HUES6 (cell line): ENCODE measurements around the gene VWA8.

Experiments used
- H3K27ac ChIP-seq: 2 replicates; pipeline ENCODE4 v1.7.0; 2013; ENCODE audit warnings: low read depth, mild to moderate bottlenecking, low read length, inconsistent platforms
- H3K27me3 ChIP-seq: 2 replicates; pipeline ENCODE4 v1.6.1; 2013; ENCODE audit warnings: low read length; ENCODE audit not compliant: control insufficient read depth, insufficient read depth
- H3K36me3 ChIP-seq: 2 replicates; pipeline ENCODE4 v1.6.1; 2013; ENCODE audit warnings: low read length; ENCODE audit not compliant: control insufficient read depth, insufficient read depth
- H3K4me1 ChIP-seq: 2 replicates; pipeline ENCODE4 v1.6.1; 2013; ENCODE audit warnings: low read length; ENCODE audit not compliant: control insufficient read depth, insufficient read depth
- H3K4me3 ChIP-seq: 2 replicates; pipeline ENCODE4 v1.5.1; 2013; ENCODE audit warnings: low read depth, low read length
- H3K9ac ChIP-seq: one replicate; pipeline ENCODE4 v1.6.1; 2013; ENCODE audit warnings: mild to moderate bottlenecking, low read length
- H3K9me3 ChIP-seq: 2 replicates; pipeline ENCODE4 v1.6.1; 2013; ENCODE audit warnings: low read depth, low read length; ENCODE audit not compliant: control insufficient read depth, insufficient read depth

Gene VWA8

DNA sequence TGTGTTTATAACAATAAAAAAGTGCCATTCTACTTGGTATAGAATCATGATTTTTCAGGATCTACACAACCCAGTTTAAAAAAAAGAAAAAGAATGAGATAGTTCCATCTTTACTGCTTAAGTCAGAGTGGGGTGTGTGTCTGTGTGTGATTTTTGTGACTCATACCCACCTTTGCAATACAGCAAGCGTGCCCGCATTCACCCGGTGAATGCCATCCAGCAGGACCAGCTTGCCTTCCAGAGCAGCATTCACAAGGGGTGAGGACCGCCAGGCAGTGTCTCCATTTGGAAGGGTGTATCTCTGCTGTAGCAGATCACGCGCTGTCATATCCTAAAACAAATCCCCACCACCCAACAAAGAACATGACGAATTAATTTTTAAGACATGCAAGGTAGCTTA lies 127.7 kb downstream of the VWA8 start:
- H3K4me1 ChIP-seq = no peaks in the 10 kb centered on the region
- no peaks in the 10 kb centered on the region for H3K9me3 ChIP-seq
- no peak overlapping the region for H3K9ac ChIP-seq
- H3K36me3 ChIP-seq = peaks cover 15% of the 10 kb centered on the region
- H3K27me3 ChIP-seq = no peaks in the 10 kb centered on the region
- no peak overlapping the region for H3K27ac ChIP-seq
- H3K4me3 ChIP-seq = no peak overlapping the region

DNA sequence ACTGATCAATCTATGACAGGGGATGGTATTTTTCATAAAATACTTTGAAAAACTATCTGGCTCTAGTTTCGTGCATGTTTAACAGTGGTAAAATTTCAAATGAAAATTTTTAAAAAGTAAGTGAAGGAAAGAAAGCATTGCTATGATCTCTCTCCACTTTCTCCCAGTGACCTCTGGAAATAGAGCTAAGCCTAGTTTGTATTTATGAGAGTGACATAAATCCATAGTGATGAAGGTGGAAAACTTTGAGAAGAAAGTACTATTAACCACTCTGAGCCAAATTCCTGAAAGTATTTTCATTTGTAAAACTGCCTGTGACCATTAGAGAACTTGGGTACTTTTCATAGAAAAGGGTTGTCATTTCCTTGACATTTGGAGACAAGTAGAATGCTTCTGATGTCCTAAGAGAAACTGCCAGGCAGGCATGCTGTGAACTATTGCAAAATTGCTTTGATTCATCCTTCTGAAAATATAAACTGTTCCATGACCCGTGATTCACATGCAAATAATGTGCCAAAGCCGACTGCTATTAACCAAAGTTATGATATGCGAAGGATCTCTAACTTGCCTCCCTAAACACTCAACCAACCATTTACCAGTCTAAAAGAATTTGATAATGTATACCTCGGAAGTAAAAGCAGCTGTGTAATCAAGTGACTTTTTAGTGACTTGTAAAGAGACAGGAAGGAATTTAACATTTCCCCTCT lies 133.2 kb downstream of the VWA8 start:
- H3K9me3 ChIP-seq = no peaks in the 10 kb centered on the region
- no peaks in the 10 kb centered on the region for H3K4me1 ChIP-seq
- no peaks in the 10 kb centered on the region for H3K27me3 ChIP-seq
- H3K27ac ChIP-seq = no peak overlapping the region
- H3K4me3 ChIP-seq = no peak overlapping the region
- H3K9ac ChIP-seq = no peak overlapping the region
- H3K36me3 ChIP-seq = peaks cover 11% of the 10 kb centered on the region

DNA sequence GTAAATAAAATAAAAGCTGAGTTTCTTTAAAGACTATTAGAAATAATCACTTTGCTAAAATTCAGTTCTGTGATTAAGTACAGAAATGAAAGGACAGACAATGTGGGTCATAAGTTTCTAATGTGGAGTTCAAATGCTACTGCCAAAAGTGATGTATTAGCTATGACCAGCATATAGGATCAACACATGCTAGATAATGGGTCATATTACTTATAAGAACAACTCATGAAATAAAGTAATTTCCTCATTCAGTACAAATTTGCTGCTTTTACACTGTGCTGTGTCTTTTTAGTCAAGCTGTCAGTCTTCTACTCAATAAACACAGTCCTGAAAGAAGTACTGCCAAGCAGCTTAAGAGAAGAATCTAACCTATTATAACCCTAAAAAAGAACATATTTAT lies 135.2 kb downstream of the VWA8 start:
- Histone ChIP-seq H3K9ac (no peak overlapping the region), H3K36me3 (0 out of 2 replicates have a peak, but pooled peaks cover 1% of the 10 kb centered on the region), H3K27me3 (no peaks in the 10 kb centered on the region), H3K27ac (no peak overlapping the region), H3K4me3 (no peak overlapping the region), H3K4me1 (peaks cover 7% of the 10 kb centered on the region; the same call in 1 of the 2 replicates), H3K9me3 (no peaks in the 10 kb centered on the region)

DNA sequence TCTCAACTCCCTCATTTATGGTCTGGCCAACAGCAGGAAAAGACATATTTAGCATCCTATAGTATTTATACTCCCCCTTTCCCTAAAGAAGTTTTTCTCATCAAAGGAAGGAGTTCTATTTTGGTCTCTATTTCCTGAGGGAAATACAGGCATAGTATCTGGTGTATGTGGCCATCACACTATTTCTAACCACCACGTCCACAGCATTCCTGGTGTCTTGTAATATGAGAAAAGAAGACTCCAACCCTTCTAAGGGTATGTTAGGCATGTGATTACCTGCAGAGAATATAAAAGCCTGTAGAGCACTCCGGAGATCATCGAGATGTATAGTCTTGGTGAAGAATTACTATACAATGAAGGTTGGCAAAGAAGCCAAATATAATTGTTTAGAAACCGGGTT lies 137.4 kb downstream of the VWA8 start:
- Histone ChIP-seq H3K4me1 (peaks cover 7% of the 10 kb centered on the region; the same call in 1 of the 2 replicates), H3K9me3 (no peaks in the 10 kb centered on the region), H3K36me3 (peaks cover 6% of the 10 kb centered on the region), H3K4me3 (no peak overlapping the region), H3K27me3 (no peaks in the 10 kb centered on the region), H3K9ac (no peak overlapping the region), H3K27ac (no peak overlapping the region)

DNA sequence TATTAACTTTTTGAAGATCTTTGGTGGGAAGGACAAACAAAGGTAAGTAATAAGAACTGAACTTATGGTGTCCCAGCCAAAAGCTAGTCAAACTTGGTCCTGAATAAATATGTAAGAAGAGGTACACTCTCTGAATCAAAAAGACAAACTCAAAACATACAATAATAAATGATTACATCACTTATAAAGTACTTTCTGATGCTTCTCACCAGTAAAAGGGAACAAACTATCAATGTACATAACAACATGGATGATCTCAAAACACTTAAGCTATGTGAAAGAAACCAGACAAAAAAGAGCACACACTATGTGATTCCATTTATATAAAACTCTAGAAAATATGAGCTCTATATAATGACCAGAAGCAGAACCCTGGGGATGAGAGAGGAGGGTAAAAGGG lies 138.3 kb downstream of the VWA8 start:
- no peaks in the 10 kb centered on the region for H3K27me3 ChIP-seq

DNA sequence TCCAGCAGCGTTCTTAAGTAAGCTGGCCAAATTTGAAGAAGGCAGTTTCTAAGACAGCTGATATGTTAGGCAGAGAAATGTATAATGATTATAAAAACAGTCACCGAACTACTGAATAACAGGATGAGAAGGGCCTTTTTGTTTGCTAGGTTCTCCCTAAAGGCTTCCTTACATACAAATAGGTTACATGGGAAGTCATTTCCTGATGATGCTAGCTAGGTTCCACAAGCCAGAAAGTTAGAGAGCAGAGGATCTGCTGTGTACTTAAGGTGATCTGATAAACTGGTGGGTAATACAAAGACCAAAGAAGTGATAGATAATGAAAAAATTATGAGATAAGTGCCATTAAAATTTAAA lies 139.7 kb downstream of the VWA8 start:
- 0 out of 2 replicates have a peak, but pooled peaks cover 1% of the 10 kb centered on the region for H3K9me3 ChIP-seq
- H3K4me3 ChIP-seq = no peak overlapping the region
- no peak overlapping the region for H3K9ac ChIP-seq
- H3K36me3 ChIP-seq = peaks cover 12% of the 10 kb centered on the region
- no peak overlapping the region for H3K27ac ChIP-seq
- H3K27me3 ChIP-seq = no peaks in the 10 kb centered on the region
- H3K4me1 ChIP-seq = peaks cover 7% of the 10 kb centered on the region; the same call in 1 of the 2 replicates

More for the DNA sequence above, 138.3 kb downstream of the VWA8 start:
- Histone ChIP-seq H3K36me3 (peaks cover 7% of the 10 kb centered on the region), H3K4me3 (no peak overlapping the region), H3K9ac (no peak overlapping the region), H3K9me3 (no peaks in the 10 kb centered on the region), H3K4me1 (peaks cover 7% of the 10 kb centered on the region; the same call in 1 of the 2 replicates), H3K27ac (no peak overlapping the region)

DNA sequence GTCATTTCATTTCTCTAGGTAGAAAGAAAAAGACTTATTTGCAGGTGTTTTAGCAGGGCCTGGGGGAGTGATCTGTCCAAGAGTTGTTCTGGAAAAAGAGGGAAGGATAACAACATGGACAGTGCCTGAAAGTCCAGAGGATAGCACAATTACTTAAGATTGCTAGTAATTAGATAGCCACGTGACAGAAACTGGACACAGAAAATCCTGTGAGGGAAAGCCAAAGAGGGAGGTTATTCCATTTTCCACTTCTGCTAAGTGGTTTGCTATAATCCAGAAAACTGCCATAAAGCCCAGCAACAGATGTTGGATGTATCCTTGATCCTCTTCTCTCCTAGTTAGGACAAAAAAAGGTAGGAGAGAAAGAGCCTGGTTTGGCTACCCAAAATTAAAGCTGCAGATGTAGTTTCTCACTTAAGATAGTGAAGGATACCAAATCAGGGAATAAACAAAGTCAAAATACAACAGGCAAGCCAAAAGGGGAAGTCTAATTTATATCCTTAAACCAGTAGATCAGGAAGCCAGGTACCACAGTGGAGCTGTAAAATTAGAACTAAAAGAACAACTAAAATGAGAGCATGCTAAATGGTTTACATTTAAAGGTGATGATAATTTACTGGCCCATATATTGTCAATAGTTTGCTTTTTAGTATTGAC lies 140.2 kb downstream of the VWA8 start:
- Histone ChIP-seq H3K36me3 (peaks cover 17% of the 10 kb centered on the region), H3K4me1 (peaks cover 7% of the 10 kb centered on the region; the same call in 1 of the 2 replicates), H3K4me3 (no peak overlapping the region), H3K9me3 (peaks cover 6% of the 10 kb centered on the region; the same call in 1 of the 2 replicates), H3K27ac (no peak overlapping the region), H3K27me3 (no peaks in the 10 kb centered on the region), H3K9ac (no peak overlapping the region)

DNA sequence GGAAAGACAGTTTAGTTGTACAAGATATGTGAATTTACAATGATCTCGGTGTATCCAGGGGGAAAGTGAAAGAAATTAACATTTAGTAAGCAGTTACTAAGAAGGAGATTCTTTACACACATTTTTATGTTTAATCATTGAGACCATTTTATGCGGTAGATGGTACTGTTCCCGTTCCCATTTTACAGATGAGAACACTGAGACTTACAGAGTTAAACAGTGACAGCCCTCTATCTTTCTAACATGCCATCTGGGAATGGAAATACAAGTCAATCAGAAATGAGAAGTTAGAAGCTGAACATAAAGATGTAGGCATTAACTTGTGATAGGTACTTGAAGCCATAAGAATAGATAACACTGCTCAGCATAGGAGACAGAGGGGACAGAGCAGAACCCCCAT lies 144.9 kb downstream of the VWA8 start:
- Histone ChIP-seq H3K9me3 (peaks cover 9% of the 10 kb centered on the region; the same call in 1 of the 2 replicates), H3K9ac (no peak overlapping the region), H3K36me3 (peaks cover 26% of the 10 kb centered on the region), H3K27ac (no peak overlapping the region), H3K27me3 (no peaks in the 10 kb centered on the region), H3K4me3 (no peak overlapping the region), H3K4me1 (peaks cover 2% of the 10 kb centered on the region; the same call in 1 of the 2 replicates)

DNA sequence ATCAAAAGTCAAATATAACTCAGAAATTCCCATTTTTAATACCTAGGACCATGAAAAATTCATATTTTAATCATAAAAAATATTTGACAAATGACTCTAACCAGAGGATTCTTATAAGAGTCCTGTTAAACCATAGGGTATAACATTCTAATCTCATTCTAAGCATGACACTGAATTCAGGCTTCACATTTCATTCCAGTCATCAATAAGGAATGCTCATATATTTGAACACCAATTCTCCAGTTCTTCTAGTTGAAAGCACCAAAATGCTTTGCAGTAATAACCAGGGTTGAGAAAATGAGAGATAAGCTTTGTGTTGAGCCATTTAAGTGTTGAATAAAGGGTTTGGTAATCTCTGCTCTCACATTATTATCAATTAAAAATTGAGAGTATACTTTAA lies 147.5 kb downstream of the VWA8 start:
- H3K4me1 ChIP-seq = no peaks in the 10 kb centered on the region
- no peaks in the 10 kb centered on the region for H3K27me3 ChIP-seq
- peaks cover 9% of the 10 kb centered on the region; the same call in 1 of the 2 replicates for H3K9me3 ChIP-seq
- no peak overlapping the region for H3K9ac ChIP-seq
- H3K27ac ChIP-seq = no peak overlapping the region
- H3K36me3 ChIP-seq = peaks cover 31% of the 10 kb centered on the region
- H3K4me3 ChIP-seq = no peak overlapping the region

DNA sequence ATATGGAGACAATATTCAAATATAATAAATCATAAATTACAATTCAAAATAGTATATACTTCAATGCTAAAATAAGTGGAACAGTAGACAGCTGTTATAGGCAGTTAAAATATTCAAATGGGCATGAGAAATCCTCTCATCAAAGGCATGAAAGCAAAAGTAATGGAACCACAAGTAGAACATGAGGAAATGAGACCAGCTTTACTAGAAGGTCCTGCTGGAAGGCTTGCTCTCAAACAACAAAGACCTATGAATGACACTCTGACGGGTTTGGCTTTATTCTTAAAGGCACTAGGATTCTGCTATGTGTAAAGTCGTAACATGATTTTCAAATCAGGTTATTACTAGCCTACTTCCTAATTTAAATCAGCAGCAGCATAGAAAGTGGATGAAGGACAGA lies 148.1 kb downstream of the VWA8 start:
- Histone ChIP-seq H3K4me3 (no peak overlapping the region), H3K27me3 (no peaks in the 10 kb centered on the region), H3K27ac (no peak overlapping the region), H3K36me3 (peaks cover 31% of the 10 kb centered on the region), H3K4me1 (no peaks in the 10 kb centered on the region), H3K9ac (no peak overlapping the region), H3K9me3 (peaks cover 9% of the 10 kb centered on the region; the same call in 1 of the 2 replicates)

DNA sequence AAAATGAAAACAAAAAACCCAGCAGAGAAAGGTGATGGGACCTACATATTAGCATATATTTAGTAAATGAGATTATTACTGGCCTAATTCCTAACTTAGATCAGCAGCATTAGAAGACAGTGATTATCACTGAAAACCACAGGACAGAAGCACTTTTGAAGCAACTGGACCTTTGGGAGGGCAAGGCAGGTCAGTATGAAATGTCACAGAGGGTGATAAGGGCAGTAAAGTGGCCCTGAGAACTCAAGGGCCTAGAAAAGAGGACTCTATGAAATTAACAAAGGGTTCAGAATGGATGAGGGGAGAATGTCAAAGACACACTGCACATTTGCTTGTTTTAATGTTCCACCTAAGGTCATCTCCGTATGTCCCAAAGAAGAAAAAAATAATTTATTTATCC lies 148.7 kb downstream of the VWA8 start:
- Histone ChIP-seq H3K9ac (no peak overlapping the region), H3K27ac (no peak overlapping the region)

More for the DNA sequence above, 148.7 kb downstream of the VWA8 start:
- Histone ChIP-seq H3K4me1 (no peaks in the 10 kb centered on the region), H3K27me3 (no peaks in the 10 kb centered on the region), H3K36me3 (peaks cover 33% of the 10 kb centered on the region), H3K4me3 (no peak overlapping the region), H3K9me3 (peaks cover 9% of the 10 kb centered on the region; the same call in 1 of the 2 replicates)
